HG03460 (cell line): ENCODE measurements around the gene SLX4IP.
"Not testable (repeated sequence)": the region's sequence is repeated elsewhere in the genome, so short reads cannot be mapped to it uniquely, and the experiment has no call there.

Experiments used
- ATAC-seq: cut with Tn5 transposase; IDR thresholded peaks from one replicate; pipeline ENCODE4 v1.9.1; 2021; ENCODE audit not compliant: unreplicated experiment

SLX4IP gene

GRCh38 chr20:10434832-10435812 is at the start of gene SLX4IP:
TSS of gene SLX4IP (plus strand) at chr20:10435305. CDS start at chr20:10458205, 22,900 bp downstream.
- peak; percentile 63 for ATAC-seq

DNA sequence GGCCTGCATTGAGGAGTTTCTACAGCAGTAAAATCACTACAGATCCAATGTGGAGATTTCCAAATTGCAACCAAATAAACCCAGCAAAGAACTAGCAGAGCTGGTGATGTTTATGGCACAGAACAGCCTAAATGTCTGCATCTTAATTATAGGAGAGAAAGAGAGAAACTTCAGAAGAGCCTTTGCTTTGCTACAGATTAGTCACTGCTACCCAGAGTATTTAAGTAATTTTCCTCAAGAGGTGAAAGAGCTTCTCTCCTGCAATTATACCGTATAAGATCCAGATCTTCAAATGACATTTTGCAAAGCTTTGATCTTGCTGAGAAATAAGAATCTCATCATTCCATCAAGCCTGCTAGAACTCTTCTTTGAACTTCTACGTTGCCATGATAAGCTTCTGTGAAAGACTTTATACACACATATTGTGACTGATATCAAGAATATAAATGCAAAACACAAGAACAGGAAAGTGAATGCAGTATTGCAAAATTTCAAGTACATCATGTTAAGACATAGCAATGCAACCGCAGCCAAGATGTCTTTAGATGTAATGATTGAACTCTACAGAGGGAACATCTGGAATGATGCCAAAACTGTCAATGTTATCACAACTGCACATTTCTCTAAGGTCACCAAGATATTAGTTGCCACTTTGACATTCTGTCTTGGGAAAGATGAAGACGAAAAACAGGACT is 49.1 kb upstream of the SLX4IP start:
- no peak for ATAC-seq

DNA sequence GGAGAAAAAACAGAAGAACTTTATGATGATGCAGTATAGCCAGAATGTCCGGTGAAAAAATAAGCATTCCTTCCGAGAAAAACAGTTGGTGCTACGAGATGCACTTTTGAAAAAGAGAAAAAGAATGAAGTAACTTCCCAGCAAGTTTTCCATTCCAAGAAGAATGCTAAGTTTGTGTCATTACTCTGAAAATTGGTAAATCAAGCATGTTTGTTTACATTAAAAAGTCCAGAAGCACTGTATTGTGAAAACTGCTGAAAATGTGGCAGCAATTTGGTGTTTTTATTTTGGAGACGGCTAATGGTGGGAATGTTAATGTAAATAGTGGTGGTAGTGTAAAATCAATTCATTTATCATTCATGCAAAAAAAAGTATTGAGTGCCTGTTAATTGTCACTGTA is 47.4 kb upstream of the SLX4IP start:
- no peak for ATAC-seq

- ATAC-seq, result no peak
These were observed 46.5 kb upstream of the SLX4IP start for GRCh38 chr20:10388597-10388996.

- no peak for ATAC-seq
These were observed 44.4 kb upstream of the SLX4IP start for GRCh38 chr20:10390709-10391108.

GRCh38 chr20:10394752-10395151 is 40.4 kb upstream of the SLX4IP start:
- not testable (repeated sequence) for ATAC-seq

GRCh38 chr20:10398834-10399369 is 36.2 kb upstream of the SLX4IP start:
- ATAC-seq, result no peak

DNA sequence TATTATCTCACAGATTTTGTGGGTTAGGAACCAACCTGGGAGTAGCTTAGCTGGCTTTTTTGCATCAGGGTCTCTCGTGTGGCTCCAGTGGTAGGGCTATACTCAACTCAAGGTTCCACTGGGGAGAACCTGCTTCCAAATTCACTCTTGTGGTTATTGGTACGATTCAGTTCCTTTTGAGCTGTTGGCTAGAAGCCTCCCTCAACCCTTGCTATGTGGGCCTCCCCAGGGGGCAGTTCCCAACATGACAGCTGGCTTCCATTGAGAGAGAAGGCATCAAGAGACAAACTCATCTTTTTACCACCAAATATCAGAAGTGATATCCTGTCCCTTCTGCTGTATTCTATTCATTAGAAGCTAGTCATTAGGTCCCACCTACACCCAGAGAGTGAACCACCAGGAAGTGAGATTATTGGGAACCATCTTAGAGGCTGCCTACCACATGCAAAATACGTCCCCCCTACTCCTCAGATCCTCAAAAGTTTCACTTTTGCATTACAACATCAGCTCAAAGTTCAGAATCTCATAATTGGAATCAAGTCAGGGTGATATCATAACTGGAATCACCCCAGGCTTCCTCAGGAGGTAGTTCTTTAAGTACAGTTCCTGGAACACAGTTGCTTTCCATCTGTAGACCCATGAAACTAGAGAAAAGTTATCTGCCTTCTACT is 32.0 kb upstream of the SLX4IP start:
- no peak for ATAC-seq

- no peak for ATAC-seq
These were observed 31.0 kb upstream of the SLX4IP start for GRCh38 chr20:10404023-10404628.

- no peak for ATAC-seq
These were observed 30.1 kb upstream of the SLX4IP start for GRCh38 chr20:10404959-10405530.

- no peak for ATAC-seq
These were observed 26.8 kb upstream of the SLX4IP start for GRCh38 chr20:10408108-10408813.

- ATAC-seq, result no peak
These were observed 23.4 kb upstream of the SLX4IP start for GRCh38 chr20:10411673-10412072.

DNA sequence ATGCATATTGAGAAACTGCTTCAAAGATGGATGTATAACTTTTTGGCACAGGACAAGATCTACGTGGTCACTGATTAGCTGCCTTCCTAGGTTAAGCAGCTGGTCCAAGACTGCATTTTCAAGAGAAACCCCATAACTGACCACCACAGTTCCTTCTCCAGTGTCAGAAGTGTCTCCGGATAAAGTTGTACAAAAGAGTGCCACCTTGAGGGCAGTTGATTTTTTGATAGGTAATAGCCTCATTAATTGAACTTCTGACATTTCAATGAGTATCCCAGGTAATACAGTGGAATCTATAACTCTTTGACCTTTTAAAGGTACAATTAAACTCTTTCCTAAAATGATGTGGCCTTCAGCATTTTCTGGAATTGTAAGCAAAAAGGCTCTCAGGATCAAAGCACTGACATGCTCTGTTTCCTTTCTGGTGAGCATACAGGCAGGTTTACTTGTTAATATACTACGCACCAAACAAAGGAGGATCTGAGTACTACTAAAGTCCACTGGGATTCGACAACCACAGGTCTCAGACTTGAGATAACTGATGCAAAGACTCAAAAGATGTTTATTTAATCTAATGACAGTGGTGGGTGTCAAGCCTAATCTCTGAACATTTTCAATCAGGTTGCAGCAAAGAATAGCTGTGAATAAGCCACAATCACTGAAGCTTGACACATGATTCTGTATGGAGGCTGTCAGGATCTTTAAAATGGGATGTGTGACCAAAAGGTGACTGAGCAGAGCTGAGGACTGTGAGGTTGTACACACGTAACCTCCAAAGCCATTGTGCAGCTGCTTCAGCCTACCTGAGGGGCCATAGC is 22.3 kb upstream of the SLX4IP start:
- ATAC-seq, result peak; percentile 86

GRCh38 chr20:10415013-10415650 is 20.0 kb upstream of the SLX4IP start:
- ATAC-seq, result no peak

- ATAC-seq, result not testable (repeated sequence)
These were observed 17.9 kb upstream of the SLX4IP start for GRCh38 chr20:10417218-10417617.

- no peak for ATAC-seq
These were observed 15.5 kb upstream of the SLX4IP start for GRCh38 chr20:10419550-10420133.

DNA sequence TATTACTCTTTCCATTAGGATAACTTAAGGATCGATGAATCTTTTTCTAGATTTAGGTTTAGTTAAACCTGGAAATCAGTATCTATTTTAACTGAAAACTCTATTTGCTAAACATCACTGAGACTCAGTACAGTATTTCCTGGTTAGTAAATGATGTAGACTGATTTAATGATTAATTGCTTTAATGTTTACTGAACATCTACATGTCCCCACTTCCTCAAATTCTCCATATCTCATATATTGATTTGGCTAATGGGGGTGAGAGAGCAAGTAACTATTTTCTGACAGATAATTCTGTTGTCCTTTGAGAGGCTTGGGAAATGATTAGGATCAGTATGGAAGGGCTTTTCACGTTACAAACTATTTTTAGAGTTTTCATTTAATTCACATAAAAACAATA is 11.4 kb upstream of the SLX4IP start:
- peak; percentile 71 for ATAC-seq

- ATAC-seq, result no peak
These were observed 7.9 kb upstream of the SLX4IP start for GRCh38 chr20:10427060-10427692.
